ENCODE results near the gene KLK11. TPM values are rescaled to one million over a fixed set of nuclear protein-coding genes. Genes with fewer than 3 reads are reported as not detected.

KLK11 gene
- total and polyA plus RNA-seq, 10 donors = 0.09 to 0.29 TPM; not detected in 8

DNA sequence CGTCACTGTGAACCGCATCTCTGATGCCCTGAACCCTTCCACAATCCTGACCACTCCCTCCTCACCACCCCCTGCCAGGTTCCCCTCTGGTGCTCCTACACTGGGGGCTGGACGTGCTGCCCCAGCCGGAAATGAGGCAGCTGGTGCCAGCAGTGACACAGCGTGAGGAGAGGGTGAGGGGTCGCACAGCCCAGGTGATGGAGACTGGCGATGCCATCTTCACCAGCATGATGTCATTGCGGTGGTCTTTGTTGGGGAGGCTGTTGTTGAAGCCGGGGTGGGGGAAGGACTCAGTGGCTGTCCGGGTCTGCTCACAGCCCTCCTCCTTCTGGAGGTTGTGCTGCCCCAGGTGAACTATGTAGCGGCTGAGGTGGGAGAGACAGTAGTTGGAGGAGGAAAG, 2.5 kb downstream of the KLK11 start:
- TF ChIP-seq POLR2AphosphoS5 (IDR thresholded peaks at IDR 0.05) (no peak), POLR2A (IDR thresholded peaks at IDR 0.05) (no peak)
- TF ChIP-seq, protein P1, sequence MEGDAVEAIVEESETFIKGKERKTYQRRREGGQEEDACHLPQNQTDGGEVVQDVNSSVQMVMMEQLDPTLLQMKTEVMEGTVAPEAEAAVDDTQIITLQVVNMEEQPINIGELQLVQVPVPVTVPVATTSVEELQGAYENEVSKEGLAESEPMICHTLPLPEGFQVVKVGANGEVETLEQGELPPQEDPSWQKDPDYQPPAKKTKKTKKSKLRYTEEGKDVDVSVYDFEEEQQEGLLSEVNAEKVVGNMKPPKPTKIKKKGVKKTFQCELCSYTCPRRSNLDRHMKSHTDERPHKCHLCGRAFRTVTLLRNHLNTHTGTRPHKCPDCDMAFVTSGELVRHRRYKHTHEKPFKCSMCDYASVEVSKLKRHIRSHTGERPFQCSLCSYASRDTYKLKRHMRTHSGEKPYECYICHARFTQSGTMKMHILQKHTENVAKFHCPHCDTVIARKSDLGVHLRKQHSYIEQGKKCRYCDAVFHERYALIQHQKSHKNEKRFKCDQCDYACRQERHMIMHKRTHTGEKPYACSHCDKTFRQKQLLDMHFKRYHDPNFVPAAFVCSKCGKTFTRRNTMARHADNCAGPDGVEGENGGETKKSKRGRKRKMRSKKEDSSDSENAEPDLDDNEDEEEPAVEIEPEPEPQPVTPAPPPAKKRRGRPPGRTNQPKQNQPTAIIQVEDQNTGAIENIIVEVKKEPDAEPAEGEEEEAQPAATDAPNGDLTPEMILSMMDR (IDR thresholded peaks at IDR 0.05 in 8 of 11, conservative IDR thresholded peaks at IDR 0.05 in 3 of 11) = no peak
- peaks cover 4 to 98% (median 34%) of the 10 kb centered on the region in 7 donors for H3K27me3 ChIP-seq (replicated peaks in 1 of 7)
- intact Hi-C loops (cut with DNase I; ENCODE audit: low total_unique reads) = no loop called here
- no peaks in the 10 kb centered on the region for H3K9me3 ChIP-seq
- H3K4me3 ChIP-seq = no peak overlapping the region
- 59 to 77% (median 73%) methylated on average over 10 to 11 of the region's 11 CpGs for WGBS, 5 donors
- DNase-seq = no peak
- no peak overlapping the region for H3K27ac ChIP-seq
- H3K36me3 ChIP-seq = no peaks in the 10 kb centered on the region
- H3K4me1 ChIP-seq = peaks cover 6 to 21% (median 12%) of the 10 kb centered on the region in 6 donors

DNA sequence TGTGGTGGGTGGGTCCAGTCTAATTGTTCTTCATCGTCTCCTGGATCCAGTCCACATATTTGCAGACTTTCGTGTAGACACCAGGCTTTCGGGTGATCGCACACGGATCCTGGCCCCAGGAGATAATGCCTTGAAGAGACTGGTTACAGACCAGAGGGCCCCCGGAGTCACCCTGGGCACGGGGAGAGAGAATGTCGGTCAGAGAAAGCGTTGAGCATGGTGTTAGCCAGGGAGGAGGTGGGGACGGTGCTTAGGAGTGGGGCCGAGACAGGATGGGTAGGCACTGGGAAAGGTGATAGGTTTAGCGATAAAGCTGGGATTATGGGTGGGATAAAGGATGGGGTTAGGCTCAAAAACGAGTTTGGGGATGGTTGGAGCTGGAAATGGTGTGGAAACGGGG, 3.9 kb downstream of the KLK11 start:
- DNase-seq = no peak
- WGBS, 5 donors = 63 to 71% (median 64%) methylated on average over 14 of the region's 14 CpGs

DNA sequence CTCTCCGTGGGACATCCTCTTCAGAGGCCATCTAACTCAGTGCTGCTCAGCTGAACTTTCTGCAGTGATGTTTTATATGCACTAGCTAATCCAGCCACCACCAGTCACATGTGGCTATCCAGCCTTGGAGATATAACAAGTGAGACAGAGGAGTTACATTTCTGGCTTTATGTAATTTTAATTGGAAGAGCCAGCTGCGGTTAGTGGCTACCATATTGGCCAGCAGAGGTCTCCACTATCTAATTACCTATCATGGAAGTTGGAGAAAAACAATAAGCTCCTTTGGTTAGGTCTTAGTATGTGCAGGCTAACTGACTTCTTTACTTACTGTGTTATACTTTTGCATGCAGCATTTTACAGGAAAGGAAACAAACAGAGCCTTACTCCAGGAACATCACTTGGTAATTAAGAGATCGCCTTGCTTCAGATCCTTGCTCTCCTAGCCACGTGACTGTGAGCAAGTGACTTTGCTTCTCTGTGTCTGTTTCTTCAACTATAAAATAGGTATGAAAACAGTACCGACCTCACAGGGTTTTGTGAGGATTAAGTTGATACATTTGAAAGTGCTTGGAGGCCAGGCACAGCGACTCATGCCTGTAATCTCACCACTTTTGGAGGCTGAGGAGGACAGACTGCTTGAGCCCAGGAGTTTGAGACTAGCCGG, 5.3 kb downstream of the KLK11 start:
- peaks cover 4 to 100% (median 53%) of the 10 kb centered on the region in 7 donors for H3K27me3 ChIP-seq (replicated peaks in 1 of 7)
- no peak for DNase-seq

More for the DNA sequence above, 3.9 kb downstream of the KLK11 start:
- H3K4me3 ChIP-seq = no peak overlapping the region
- H3K27me3 ChIP-seq (replicated peaks in 1 of 7) = peaks cover 4 to 100% (median 48%) of the 10 kb centered on the region in 7 donors
- TF ChIP-seq POLR2AphosphoS5 (IDR thresholded peaks at IDR 0.05) = no peak
- TF ChIP-seq, protein P1 (IDR thresholded peaks at IDR 0.05 in 8 of 11, conservative IDR thresholded peaks at IDR 0.05 in 3 of 11) = no peak
- TF ChIP-seq POLR2A (IDR thresholded peaks at IDR 0.05) = no peak
- intact Hi-C loops (cut with DNase I; ENCODE audit: low total_unique reads) = no loop called here
- H3K36me3 ChIP-seq = no peaks in the 10 kb centered on the region
- no peak overlapping the region for H3K27ac ChIP-seq
- H3K4me1 ChIP-seq = peaks cover 10 to 32% (median 22%) of the 10 kb centered on the region in 6 donors
- H3K9me3 ChIP-seq = no peaks in the 10 kb centered on the region

DNA sequence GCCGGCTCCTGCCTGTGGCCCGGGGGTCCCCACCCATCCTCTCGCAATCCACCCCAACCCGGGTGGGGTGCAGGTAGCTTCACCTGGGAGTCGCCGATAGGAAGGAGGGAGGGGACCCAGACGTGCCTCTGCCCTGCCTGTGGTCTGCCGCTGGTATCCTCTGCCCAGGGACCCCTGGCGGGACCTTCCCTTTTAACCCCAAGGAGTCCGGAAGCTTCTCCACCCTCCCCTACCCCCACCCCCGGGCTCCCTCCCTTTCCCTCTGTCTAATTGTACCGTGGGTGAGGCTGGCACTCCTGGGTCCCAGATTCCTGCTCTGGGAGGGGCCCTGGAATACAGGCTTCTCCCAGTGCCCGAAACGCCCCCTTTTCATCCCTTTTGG, 6.9 kb downstream of the KLK11 start, which contains the start of gene KLK10:
Gene KLK10 (minus strand): TSS at position 166 of the 382 bp plus-strand sequence. CDS start 579 bp downstream, outside the sequence.
- H3K4me1 ChIP-seq = peaks cover 10 to 42% (median 29%) of the 10 kb centered on the region in 6 donors
- no peaks in the 10 kb centered on the region for H3K36me3 ChIP-seq
- TF ChIP-seq POLR2A (IDR thresholded peaks at IDR 0.05) = no peak
- TF ChIP-seq, protein P1 (IDR thresholded peaks at IDR 0.05 in 8 of 11, conservative IDR thresholded peaks at IDR 0.05 in 3 of 11) = no peak
- no peaks in the 10 kb centered on the region for H3K9me3 ChIP-seq
- H3K4me3 ChIP-seq = peak within 1 kb of the TSS in 6 of 8 donors; percentile 9 to 62 (median 26)
- H3K27me3 ChIP-seq (replicated peaks in 1 of 7) = peaks cover 4 to 100% (median 60%) of the 10 kb centered on the region in 7 donors
- intact Hi-C loops (cut with DNase I; ENCODE audit: low total_unique reads) = no loop called here
- WGBS, 5 donors = 4 to 14% (median 5%) methylated on average over 5 to 14 of the region's 14 CpGs
- no peak for DNase-seq
- no peak within 1 kb of the TSS for H3K27ac ChIP-seq

More for the DNA sequence above, 5.3 kb downstream of the KLK11 start:
- TF ChIP-seq, protein P1 (IDR thresholded peaks at IDR 0.05 in 8 of 11, conservative IDR thresholded peaks at IDR 0.05 in 3 of 11) = peak in 7 of 11 experiments; percentile 29 to 64 (median 54)
- TF ChIP-seq POLR2AphosphoS5 (IDR thresholded peaks at IDR 0.05) (no peak), POLR2A (IDR thresholded peaks at IDR 0.05) (no peak)
- no peak overlapping the region for H3K4me3 ChIP-seq
- intact Hi-C loops (cut with DNase I; ENCODE audit: low total_unique reads) = no loop called here
- H3K4me1 ChIP-seq = peaks cover 10 to 42% (median 29%) of the 10 kb centered on the region in 6 donors
- no peak overlapping the region for H3K27ac ChIP-seq
- H3K9me3 ChIP-seq = no peaks in the 10 kb centered on the region
- WGBS, 5 donors = 37 to 45% (median 44%) methylated on average over 7 of the region's 7 CpGs
- H3K36me3 ChIP-seq = no peaks in the 10 kb centered on the region
